Medulla oblongata (tissue), 1 donor: Measurements from ENCODE around the gene MAP2K3.

ENCODE experiments used
- DNase-seq: peaks from one replicate; pipeline ENCODE4 v3.0.0-alpha.2; 2015; ENCODE audit errors: extremely low spot score

MAP2K3 gene

DNA sequence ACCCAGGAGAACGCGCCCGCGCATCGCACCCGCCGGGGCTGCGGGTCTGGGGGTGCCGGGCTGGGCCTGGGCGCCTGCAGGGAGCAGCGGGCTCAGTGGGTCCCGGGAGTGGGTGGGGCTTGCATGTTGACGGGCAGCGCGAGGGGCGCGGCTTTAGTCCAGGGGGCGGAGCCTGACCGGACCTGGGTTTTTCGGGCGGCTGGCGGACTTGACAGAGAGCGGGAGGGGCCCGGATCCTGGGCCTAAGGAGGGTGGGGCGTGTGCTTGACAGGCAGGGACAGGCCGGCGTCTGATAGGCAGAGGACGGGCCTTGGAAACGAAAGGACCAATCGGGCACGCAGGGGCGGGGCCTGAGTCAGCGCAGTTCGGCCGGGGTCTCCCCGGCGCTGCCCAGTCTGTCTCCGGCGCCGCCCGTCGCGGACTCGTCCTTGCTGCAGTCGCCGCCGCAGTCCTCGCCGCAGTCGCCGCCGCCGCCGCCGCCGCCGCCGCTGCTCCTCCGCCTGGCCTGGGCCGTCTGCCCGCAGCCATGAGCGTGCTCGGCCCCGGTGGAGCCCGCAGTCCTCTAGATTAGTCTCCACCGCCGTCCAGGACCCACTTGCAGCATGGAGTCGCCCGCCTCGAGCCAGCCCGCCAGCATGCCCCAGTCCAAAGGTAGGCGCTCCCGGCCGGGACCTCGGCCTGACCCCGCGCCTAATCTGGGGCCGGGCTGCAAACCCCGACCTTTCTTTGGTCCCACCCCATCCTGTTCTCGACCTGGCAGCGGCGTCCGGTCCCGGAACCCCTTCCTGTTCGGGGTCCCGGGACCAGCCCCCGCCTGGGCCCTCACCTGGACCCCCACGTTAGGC, at the start of gene MAP2K3:
Gene MAP2K3 (plus strand): TSS at position 393 of the 845 bp plus-strand sequence. CDS start 210 bp downstream, at position 603.
- peak; percentile 100 for DNase-seq

DNA sequence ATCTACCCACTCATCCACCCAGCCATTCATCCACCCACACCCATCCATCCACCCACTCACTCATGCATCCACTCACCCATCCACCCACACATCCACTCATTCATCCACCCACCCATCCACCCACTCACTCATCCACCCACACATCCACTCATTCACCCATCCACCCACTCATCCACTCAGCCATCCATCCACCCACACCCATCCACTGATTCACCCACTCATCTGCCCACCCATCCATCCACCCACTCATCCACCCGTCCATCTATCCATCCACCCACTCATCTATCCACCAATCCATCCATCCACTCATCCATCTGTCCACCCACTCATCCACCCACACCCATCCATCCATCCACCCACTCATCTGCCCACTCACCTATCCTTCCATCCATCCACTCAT, 48.6 kb upstream of the MAP2K3 start:
- no peak for DNase-seq

GRCh38 chr17:21239680-21240368, 44.7 kb upstream of the MAP2K3 start:
- DNase-seq = peak; percentile 14

DNA sequence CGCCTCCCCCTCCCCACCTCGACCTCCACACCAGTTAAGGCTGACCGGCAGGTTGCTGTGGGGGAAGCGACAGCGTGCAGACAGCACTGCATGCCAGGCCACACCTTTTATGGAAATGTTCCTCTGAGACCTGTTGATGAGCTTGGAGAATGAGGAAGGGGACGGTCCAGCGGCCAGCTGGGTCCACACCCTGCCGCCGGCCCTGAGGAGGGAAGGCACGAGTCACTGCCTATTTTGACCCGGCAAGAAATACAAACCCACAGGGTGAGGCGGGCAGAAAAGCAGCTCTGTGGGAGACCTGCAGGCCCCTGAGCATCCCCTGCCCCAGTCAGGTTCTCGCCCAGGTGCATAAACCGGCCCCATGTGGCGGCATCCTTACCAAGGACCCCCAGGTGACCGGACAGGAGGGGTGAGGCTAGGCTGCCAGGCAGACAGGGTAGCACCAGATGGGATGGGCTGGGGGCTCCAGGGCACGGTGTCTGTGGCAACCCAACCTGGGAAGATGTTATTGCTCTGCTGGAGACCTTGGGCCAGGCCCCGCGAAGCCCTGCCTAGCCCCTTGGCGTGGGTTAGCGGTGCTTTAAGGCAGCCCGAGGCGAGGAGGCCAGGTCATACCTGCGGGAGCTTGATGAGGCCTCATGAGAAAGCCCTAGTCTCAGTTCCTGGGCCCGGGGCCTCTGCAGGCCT, 44.0 kb upstream of the MAP2K3 start:
- DNase-seq = no peak

DNA sequence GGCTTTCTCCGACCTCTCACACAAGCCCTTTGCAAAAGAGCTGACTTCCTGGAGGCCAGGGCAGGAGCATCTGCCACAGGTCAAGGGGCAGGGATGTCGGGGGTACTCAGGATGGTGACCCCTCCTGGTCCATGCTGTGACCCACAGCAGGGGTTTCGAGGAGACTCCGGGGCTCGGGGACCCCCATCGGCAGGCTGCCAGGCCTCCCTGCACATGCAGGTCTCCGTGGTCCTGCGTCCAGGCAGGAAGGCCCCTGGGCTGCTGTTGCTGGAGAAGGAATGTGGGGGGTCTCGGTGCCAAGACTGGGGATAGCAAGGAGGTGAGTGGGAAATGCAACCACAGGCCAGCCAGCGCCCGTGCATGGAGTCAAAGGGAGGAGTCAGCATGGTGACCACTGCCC, 42.9 kb upstream of the MAP2K3 start:
- no peak for DNase-seq

- DNase-seq = no peak
These were observed 42.3 kb upstream of the MAP2K3 start for GRCh38 chr17:21242026-21242697.

DNA sequence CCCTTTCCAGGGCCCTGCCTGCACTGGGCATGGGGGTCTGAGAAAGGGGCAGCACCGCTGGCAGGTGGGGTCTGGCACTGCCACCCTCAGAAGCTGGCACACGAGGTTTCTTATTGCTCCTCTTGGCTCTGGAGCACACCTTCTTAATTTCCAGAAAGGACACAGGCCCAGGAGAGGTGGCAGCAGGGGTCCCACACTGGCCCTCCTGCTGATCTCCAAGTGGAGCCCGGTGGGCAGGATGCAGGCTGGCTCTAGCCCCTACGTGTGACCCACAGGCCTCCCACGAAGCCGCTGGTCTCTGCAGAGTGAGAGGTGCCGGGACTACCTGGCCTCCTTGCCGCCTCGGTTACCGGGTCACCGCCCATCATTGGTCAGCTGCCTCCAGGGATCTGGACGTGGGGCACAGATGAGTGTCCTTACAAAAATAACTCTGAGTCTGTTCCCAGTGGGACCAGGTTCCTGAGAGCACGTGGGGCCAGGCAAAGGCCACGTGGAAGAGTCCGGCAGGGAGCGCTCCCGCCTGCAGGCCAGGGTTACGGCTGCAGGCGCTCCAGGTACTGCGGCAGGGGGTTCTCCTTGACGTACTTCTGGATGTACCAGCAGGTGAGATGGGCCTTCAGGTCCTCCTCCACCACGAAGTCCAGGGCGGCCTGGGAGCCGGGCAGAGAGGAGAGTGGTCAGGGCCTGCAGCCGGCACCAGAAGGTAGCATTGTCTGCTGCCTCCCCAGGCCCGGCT, 41.6 kb upstream of the MAP2K3 start:
- no peak for DNase-seq

DNA sequence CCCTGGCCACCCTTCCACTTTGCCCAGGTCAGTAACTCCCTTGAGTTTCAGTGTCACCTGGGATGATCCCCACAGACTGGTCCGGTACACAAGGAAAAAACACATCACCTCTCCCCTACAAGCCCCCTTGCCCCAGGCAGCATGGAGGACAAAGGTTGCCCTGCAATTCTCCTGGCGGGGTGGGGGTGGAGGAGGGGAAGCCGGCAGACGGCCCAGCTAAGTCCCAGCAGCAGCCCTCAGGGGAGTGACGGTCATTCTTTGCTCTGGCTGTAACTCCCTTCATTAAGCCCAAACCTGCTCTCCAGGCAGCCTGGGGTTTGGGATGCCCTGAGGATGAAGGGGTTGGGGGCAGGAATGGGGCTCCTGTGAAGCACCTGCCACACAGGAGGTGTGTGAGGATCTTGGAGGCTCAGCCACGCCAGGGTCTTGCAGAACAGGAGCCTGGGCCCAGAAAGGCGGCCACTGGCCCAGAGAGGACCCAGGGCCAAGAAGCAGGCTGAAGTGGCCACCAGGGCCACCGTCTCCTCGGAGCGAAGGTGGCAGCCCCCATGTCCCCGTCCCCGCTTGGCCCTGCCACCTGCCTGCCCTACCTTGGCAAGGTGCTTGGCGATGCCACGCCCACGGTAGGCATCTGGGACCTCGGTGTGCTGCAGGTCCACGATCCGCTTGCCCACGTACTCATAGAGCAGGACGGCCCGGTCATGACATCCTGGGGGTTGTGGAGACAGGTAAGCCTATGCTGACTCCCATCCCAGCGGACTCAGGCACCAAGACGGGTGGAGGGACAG, 40.8 kb upstream of the MAP2K3 start:
- DNase-seq = no peak

DNA sequence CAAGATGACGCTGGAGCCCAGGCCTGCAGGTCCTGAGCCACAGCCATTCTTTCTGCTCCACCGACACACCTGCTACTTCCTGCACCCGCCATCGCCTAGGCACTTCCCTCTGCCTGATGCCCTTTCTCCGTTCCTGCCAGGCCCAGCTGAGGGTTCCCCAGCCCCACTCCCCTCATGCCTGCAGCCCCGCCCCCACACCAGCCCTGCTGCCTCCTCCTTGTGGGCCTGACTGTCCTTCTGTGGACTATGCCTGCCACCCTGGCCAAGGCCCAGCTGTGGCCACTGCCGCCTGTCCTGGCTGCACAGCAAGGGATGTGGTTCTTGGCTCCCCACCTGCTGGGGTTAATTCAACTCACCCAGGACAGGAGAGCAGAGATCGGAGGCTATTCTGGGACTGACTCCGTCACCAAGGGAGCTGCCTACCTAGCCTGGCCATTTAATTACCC, 38.8 kb upstream of the MAP2K3 start:
- no peak for DNase-seq

- DNase-seq = no peak
These were observed 37.8 kb upstream of the MAP2K3 start for GRCh38 chr17:21246698-21247097.

- no peak for DNase-seq
These were observed 36.8 kb upstream of the MAP2K3 start for GRCh38 chr17:21247552-21248258.

DNA sequence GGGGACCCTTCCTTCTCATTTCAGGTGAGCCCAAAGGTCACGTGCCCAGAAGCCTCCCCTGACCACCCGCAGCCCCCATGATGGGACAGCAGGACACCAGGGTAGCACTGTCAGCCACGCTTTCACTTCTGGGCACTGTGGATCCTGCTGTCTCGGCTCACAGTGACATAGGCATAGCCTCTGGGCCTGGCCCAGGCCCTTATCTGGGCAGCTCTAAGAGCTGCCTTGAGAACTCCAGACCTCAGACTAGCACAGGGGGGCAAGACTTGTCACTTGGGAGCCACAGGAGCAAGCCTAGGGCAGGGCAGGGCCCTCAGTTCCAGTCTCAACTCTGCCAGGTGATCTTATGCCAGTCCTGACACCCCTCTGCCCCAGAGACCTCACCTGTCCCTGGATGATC, 36.0 kb upstream of the MAP2K3 start:
- DNase-seq = no peak

DNA sequence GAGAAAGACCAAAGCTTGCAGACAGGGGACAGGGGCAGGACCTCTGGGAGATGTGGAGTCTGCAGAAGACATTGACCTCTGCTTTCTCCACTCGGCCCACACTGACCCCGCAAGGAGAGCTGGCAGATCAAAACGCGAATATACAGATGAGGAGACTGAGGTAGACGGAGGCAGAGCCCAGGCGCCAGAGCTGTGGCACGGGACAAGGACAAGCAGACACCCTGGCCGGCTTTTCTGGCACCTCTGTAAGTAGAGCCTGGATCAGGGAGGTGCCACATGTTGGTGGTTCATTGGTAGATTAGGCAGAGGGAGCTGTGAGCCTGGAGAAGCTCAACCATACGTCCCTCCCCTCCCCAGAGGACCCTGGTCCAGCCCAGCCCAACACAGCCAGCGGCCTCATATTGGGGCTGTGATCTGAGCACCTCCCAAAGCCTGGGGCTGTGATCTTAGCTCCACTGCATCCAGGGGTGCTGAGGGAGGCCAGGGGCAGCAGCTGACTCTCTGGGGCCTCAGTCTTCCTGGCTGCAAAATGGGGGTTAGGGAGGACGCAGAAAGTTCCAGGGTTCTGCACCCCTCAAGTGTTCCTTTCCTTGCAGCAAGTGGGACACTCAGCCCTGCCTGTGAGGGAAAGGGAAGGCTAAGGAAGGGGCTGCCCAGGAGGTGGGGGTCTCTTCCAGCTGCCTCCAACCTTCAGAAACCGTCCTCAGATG, 35.3 kb upstream of the MAP2K3 start:
- no peak for DNase-seq

DNA sequence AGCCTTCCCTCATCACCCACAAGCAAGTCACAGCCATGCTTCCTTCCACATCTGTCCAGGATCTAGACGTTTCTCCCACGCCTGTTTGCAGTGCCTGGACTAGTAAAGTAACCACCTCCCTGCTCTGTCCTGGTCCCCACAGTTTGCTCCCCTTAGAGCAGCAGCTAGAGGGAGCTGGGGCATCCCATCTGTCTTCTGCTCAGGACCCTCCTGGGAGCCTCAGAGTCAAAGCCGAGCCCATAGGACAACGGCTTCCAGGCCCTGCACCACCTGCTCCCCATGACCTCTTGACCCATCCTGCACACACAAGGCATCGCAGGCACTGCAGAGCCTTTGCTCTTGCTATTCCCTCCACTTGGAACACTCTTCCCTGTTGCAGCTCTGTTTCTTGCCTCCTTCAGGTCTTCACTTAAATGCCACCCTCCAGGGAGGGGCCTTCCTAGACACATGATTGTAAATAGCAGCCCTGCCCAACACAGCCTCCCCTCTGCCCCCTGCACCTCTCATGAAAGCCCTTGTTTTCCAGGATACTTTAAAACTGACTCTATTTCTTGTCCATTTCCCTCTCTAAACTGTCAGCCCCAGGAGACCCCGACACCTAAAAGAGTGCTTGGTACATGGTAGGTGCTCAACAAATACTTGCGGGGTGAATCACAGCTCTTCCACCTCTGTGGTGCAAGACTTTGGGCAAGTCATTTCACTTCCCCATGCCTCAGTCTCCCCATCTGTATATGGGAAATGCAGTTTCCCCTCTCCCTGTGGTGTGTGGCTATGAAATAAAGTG, 34.4 kb upstream of the MAP2K3 start:
- no peak for DNase-seq

GRCh38 chr17:21250854-21251253, 33.7 kb upstream of the MAP2K3 start:
- DNase-seq = no peak

- no peak for DNase-seq
These were observed 33.0 kb upstream of the MAP2K3 start for GRCh38 chr17:21251337-21252010.

DNA sequence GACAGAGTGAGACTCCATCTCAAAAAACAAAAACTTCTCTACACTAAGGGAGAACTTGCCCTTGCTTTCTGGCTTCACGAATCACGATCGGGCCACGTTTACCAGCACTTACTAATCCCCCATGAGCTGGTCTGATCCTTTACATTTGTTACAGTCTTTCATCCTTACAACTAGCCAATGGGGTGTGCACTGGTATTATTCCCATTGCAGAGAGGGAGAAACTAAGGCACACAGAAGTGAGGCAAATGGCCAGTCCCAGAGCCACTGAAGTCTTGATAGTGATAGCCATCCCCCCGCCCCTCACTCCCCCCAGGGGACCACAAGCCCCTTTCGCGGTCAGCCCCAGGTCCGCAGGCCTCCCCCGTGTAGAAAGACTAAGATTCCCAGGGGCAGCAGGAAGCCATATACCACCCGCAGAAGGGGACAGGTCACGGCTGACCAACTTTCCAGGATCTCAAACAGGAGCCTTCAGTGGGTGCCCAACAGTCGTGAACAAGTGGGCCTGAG, 32.2 kb upstream of the MAP2K3 start:
- DNase-seq = no peak
